ENCODE data around the gene SAMD13. TPM values are rescaled to one million over a fixed set of nuclear protein-coding genes. Genes with fewer than 3 reads are reported as not detected.

SAMD13 gene
- total and polyA plus RNA-seq, 2 of the 4 experiments (the other 2 are of a cell fraction) = 0.27 to 0.36 TPM

GRCh38 chr1:84253891-84254290 is 47.6 kb upstream of the SAMD13 start:
- TF ChIP-seq MXI1 (IDR thresholded peaks at IDR 0.05; ENCODE audit: borderline replicate concordance, low read depth, low read length) = no peak
- TF ChIP-seq CEBPB (IDR thresholded peaks at IDR 0.05; ENCODE audit: low read depth, low read length) = peak; percentile 95
- peak; percentile 89 for TF ChIP-seq FOS (IDR thresholded peaks at IDR 0.05; ENCODE audit: low read depth, low read length)
- TF ChIP-seq NFE2L2 (IDR thresholded peaks at IDR 0.05; ENCODE audit: low read depth, low read length) = no peak
- TF ChIP-seq ELK1 (IDR thresholded peaks at IDR 0.05; ENCODE audit: borderline replicate concordance, low read depth, low read length) = no peak
- peak; percentile 41; the same call in 1 of the 2 replicates for TF ChIP-seq POLR2A (IDR thresholded peaks at IDR 0.05; ENCODE audit: low read depth, low read length)
- TF ChIP-seq BHLHE40 (IDR thresholded peaks at IDR 0.05; ENCODE audit: low read depth, low read length) = peak; percentile 67
- TF ChIP-seq RCOR1 (IDR thresholded peaks at IDR 0.05; ENCODE audit: insufficient replicate concordance, low read length) = peak; percentile 63
- BruUV-seq (replicated peaks) = no TSS peak
- Histone ChIP-seq H3K56ac (ENCODE audit: extremely low read depth, insufficient read depth, low read length) (no peak overlapping the region), H4K8ac (ENCODE audit: low read depth in 2 of 2, low read length in 2 of 2) (peak overlapping the region in 1 of 2 experiments; percentile 44; a peak in 1 of 4 replicates), H3K9me1 (ENCODE audit: insufficient read depth, low read length) (peaks cover 9% of the 10 kb centered on the region), H3K9me3 (ENCODE audit: control insufficient read depth, insufficient read depth, low read length) (no peaks in the 10 kb centered on the region), H3K4ac (ENCODE audit: low read depth, low read length) (peak overlapping the region; percentile 55), H3K23ac (ENCODE audit: low read depth, low read length) (peak overlapping the region; percentile 47; the same call in 1 of the 2 replicates), H2AK9ac (replicated peaks; ENCODE audit: low read depth, low read length, poor library complexity) (peak overlapping the region; percentile 7), H4K91ac (ENCODE audit: insufficient read depth, low read depth, low read length) (0 out of 2 replicates have a peak overlapping the region, but pooled peaks have one; percentile 19), H3K14ac (replicated peaks; ENCODE audit: low read depth, low read length) (0 out of 2 replicates have a peak overlapping the region, but pooled peaks have one; percentile 37), H3K4me1 (ENCODE audit: control insufficient read depth, insufficient read depth, low read length) (peaks cover 5% of the 10 kb centered on the region; the same call in 1 of the 2 replicates), H2BK20ac (ENCODE audit: low read depth, low read length) (peak overlapping the region; percentile 92), H2BK120ac (ENCODE audit: low read depth, low read length) (peak overlapping the region; percentile 89), H3K79me1 (ENCODE audit: low read depth in 1 of 2, low read length in 2 of 2) (no peaks in the 10 kb centered on the region), H2BK5ac (ENCODE audit: low read depth, low read length, poor library complexity, severe bottlenecking) (peak overlapping the region; percentile 90), H3K4me2 (ENCODE audit: low read depth, low read length) (peak overlapping the region; percentile 16; the same call in 1 of the 2 replicates), H2AFZ (replicated peaks; ENCODE audit: low read length, poor library complexity) (peak overlapping the region; percentile 46), H4K20me1 (ENCODE audit: insufficient read depth, low read length) (no peaks in the 10 kb centered on the region), H4K5ac (ENCODE audit: low read depth, low read length) (no peak overlapping the region), H3K27ac (ENCODE audit: insufficient read depth, low read length) (no peak overlapping the region), H2AK5ac (ENCODE audit: low read depth, low read length) (peak overlapping the region; percentile 48; the same call in 1 of the 2 replicates), H2BK15ac (ENCODE audit: low read depth, low read length) (peak overlapping the region; percentile 60; the same call in 2 of the 3 replicates), H3K27me3 (ENCODE audit: control insufficient read depth, insufficient read depth, low read length) (no peaks in the 10 kb centered on the region), H3K18ac (ENCODE audit: low read depth, low read length) (peak overlapping the region; percentile 22; the same call in 1 of the 2 replicates), H3K36me3 (ENCODE audit: control insufficient read depth, insufficient read depth, low read length) (no peaks in the 10 kb centered on the region), H3K9ac (ENCODE audit: low read depth, low read length) (no peak overlapping the region), H3K4me3 (ENCODE audit: insufficient read depth, low read depth, low read length) (no peak overlapping the region)
- ATAC-seq (ENCODE audit: low read depth) (peak; percentile 90), DNase-seq (peak; percentile 97)
- in situ Hi-C loops (cut with MboI; ENCODE audit: low sequenced_read_pairs) (no loop called here), dilution Hi-C loops (cut with HindIII; ENCODE audit: low sequenced_read_pairs, unreplicated experiment) (no loop called here), intact Hi-C loops (cut with micrococcal nuclease) (loop anchor here (5.0 kb wide), 1 partner anchor 123 kb away; no protein-coding TSS in a partner anchor)
- ChIA-PET POLR2A (ENCODE audit: unreplicated experiment) (no interaction called here), CTCF (no interaction called here)
- WGBS, 2 experiments (ENCODE audit: extremely low coverage in 2 of 2, insufficient read length in 1 of 2) = 0% methylated on average over 2 of the region's 4 CpGs; no CpG with 5 or more reads in 1 of the 2 experiments
